ENCODE measurements around the gene GABRB2. TPM values are rescaled to one million over a fixed set of nuclear protein-coding genes. Genes with fewer than 3 reads are reported as not detected.

GABRB2 gene
- polyA plus RNA-seq, 4 donors: 1.2 to 1.8 (median 1.7) TPM

- DNase-seq (ENCODE audit: low read depth in 4 of 4, low spot score in 2 of 4): no peak
Measured at GRCh38 chr5:161391724-161392123, 154.8 kb downstream of the GABRB2 start.

- DNase-seq (ENCODE audit: low read depth in 4 of 4, low spot score in 2 of 4): no peak
Measured at GRCh38 chr5:161391016-161391415, 155.5 kb downstream of the GABRB2 start.

DNA sequence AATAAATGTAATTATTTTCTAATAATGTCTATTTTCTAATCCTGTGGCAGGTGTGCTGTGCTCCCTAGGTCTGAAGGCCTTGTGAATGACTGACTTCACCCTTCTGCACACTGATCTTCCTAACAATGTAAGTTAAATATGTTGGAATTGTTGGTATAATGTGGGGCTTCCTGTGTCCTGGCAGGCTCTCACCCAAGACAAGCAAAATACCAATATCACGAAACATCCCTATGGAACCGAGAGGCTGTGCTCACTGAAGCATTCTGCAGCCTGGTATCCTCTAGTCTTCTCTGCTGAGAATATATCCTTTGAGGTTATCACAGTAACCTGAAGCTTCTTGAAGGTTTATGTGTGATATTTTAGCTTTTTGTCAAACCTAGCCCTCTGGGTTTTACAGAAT lies 159.4 kb downstream of the GABRB2 start:
- no peak for DNase-seq (ENCODE audit: low read depth in 4 of 4, low spot score in 2 of 4)

DNA sequence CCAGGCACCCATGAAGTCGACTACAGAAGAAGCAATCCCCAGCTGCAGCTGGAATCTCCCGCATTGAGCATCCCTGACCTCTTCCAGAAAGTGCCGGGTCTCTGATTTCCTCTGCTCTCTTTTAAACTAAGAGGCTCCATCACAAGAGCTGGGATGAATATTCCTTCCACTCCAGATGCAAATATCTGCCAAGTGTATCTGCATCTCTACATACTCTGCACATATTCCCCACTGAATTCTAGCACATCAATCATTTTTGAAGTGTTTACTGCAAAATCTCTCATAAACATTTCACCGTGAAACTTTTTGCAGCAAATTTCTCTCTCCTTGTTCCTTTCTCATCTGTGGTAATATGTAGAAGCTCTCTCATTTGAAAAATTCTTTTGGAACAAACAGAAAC lies 161.5 kb downstream of the GABRB2 start:
- no peak for DNase-seq (ENCODE audit: low read depth in 4 of 4, low spot score in 2 of 4)

DNA sequence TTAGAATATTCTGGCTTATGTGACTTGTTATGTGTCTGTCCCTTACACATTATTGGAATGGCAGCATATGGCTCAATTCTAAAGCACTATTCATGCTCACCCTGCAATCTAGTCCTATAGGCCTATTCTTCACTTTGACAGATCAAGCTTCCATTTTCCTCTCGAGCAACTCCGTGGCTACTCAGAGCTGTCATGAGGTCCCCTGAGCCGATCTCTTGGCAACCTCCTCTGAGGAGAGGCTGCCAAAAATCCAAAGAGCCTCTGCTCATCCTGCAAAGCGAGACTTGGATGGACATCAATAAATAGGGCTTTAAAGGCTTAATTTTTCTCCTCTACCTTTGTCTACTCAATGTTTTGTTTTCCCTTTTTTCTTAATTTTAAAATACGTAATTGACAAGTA lies 163.8 kb downstream of the GABRB2 start:
- no peak for DNase-seq (ENCODE audit: low read depth in 4 of 4, low spot score in 2 of 4)

DNA sequence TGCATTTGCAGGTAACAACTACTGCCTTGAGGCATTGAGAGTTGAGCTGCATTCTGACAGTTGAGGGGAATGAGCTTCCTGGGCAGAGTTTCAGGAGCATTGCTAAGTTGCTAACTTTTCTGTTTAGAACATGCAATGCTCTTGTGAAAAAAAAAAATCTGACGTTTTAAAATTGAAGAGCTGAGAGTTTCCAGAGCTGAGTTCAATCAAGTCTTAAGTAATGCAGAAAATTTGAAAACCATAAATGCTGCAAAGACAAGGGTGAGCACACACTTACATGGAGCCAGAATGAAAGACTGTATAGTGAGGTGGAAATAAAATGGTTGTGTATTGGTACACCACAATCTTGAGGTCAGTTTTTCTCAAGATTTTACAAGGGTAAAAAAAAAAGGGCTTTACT lies 166.0 kb downstream of the GABRB2 start:
- no peak for DNase-seq (ENCODE audit: low read depth in 4 of 4, low spot score in 2 of 4)

DNA sequence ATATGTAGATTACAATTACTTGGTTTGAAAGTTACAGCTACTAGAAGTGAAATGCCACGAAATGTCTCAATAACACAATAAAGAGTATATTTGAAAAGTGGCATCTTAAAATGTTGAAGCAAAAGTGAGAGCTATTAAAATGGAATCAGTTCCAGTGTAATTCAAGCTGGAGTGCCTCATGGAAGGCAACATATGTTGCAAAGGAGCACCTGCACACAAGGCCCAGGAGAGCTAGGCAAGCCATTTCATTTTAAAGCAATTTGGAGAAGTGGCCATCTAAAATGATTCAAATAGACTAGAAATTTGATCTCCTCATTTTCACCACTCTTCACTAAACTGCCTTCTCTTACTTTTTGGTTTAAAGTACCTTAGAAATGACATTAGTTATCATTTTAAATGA lies 167.8 kb downstream of the GABRB2 start:
- no peak for DNase-seq (ENCODE audit: low read depth in 4 of 4, low spot score in 2 of 4)

DNA sequence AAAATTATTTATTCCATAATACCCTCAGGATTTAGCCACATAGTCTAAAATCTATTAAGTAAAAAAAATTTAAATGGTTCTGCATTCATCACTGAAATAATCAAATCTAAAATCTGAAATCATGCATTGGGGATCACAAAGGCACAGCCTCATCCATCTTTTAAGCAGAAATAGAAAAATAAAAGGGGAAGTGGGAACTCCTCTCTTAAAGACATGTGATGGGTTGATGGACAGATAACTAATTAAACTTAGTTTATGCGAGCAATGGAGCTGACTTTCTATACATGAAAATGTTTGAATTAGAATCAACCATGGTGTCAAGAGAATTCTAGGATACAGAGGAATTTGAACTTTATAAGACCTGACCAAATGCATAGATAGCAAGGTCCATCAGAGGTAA lies 170.5 kb downstream of the GABRB2 start:
- DNase-seq (ENCODE audit: low read depth in 4 of 4, low spot score in 2 of 4): no peak

- no peak for DNase-seq (ENCODE audit: low read depth in 4 of 4, low spot score in 2 of 4)
Measured at GRCh38 chr5:161373345-161373707, 173.2 kb downstream of the GABRB2 start.

DNA sequence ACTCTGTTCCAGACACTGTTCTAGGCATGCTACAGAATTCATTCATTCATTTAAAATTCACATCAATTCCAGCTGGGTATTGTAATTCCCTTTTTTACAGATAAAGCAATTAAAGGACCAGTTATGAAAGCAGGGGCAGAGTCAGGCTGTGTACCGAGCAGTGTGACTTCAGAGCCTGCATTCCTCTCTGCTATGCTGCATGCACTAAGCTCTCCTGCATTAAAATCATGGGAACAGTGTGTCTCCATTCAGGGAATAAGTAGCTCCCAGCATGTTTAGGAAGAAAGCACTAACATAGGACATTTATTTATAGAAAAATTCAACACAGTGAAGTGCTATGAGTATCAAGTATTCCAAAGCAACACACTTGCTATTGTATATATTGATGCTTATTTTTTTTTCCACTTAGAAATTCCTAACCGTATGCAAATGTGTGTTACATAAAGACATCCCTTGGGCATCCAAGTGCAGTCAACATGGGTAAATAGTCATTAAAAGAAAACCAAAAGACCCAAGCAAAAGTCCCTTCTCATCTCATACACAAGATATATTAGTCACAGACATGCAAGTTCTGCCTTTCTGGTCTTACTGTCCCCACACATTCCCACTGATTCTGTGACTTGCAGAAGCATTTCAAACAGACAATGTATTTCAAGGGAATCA lies 173.7 kb downstream of the GABRB2 start:
- DNase-seq (ENCODE audit: low read depth in 4 of 4, low spot score in 2 of 4): no peak

GRCh38 chr5:161369022-161369421 lies 177.5 kb downstream of the GABRB2 start:
- DNase-seq (ENCODE audit: low read depth in 4 of 4, low spot score in 2 of 4): no peak

DNA sequence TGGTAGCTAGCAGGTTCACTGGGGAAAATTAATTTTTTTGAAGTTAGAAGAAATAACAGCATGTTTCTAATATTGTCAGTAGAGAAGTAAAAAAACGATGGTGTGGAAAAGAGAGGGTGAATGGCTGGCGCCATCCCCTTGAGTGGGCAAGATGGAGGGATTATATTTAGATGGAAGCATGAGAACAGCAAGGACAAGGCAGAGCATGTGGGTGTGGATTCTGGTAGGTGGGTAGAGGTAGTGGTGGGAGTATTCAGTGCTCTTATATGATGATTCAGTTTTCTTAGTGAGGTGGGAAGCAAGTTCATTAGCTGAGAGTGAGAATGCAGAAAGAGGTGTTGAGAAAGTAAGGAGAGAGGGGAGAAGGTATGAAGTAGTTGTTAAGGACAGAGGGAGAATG lies 188.1 kb downstream of the GABRB2 start:
- no peak for DNase-seq (ENCODE audit: low read depth in 4 of 4, low spot score in 2 of 4)

DNA sequence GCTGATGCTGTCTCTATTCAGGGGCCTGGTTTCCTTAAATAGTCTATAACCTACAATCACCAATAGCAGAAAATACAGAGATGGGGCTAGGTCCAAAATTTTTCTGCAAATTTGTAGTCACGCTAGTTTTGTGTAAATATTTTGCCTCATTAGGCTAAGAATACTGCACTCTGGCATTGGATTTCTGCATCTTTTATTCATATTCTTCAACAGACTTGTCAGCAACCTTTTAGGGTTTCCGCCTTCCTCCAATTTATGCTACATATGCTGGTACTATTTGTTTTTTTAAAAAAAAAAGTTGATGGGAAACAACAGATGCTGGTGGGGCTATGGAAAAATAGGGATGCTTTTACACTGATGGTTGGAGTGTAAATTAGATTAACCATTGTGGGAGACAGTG lies 202.3 kb downstream of the GABRB2 start:
- DNase-seq (ENCODE audit: low read depth in 4 of 4, low spot score in 2 of 4): no peak

- no peak for DNase-seq (ENCODE audit: low read depth in 4 of 4, low spot score in 2 of 4)
Measured at GRCh38 chr5:161342886-161343285, 203.6 kb downstream of the GABRB2 start.

- no peak for DNase-seq (ENCODE audit: low read depth in 4 of 4, low spot score in 2 of 4)
Measured at GRCh38 chr5:161340012-161340411, 206.5 kb downstream of the GABRB2 start.

- no peak for DNase-seq (ENCODE audit: low read depth in 4 of 4, low spot score in 2 of 4)
Measured at GRCh38 chr5:161333194-161333880, 213.2 kb downstream of the GABRB2 start.

- DNase-seq (ENCODE audit: low read depth in 4 of 4, low spot score in 2 of 4): no peak
Measured at GRCh38 chr5:161332343-161332742, 214.2 kb downstream of the GABRB2 start.

DNA sequence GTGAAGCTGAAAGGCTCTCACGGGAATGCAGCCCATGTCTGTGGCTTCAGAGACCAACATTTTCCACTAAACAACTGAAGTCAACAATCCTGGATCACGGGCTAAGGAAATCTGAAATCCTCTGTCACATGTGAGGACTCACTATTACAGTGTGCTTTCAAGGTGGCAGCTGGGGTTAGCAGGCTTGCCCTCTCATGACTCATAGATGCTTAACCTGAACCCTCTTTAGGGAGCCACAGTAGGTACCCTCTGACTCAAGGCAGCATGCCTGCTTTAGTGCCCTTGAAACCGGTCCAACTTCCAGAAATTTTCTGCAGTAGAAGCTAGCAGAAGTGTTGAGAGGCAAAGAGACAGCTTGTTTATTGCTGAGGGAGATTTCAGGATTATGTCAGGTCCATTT lies 232.5 kb downstream of the GABRB2 start:
- DNase-seq (ENCODE audit: low read depth in 4 of 4, low spot score in 2 of 4): no peak

DNA sequence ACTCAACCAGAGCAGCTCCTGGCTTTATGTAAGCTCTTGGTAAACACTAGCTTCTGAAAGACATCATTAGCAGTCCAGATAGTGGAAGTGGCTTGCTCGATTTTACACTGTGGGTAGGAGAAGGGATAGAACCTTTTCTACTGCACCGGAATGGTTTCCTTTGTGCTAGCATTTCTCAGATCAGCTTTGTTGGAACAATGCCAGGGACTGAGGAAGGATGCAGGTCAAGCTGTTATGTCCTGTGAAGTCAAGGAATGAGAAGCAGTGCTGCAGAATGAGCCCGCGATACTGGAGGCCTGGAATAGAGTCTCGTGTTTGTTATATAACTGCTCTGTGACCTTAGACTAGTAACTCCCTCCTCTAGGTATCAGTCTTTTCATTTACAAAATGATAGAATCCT lies 233.6 kb downstream of the GABRB2 start:
- DNase-seq (ENCODE audit: low read depth in 4 of 4, low spot score in 2 of 4): no peak

DNA sequence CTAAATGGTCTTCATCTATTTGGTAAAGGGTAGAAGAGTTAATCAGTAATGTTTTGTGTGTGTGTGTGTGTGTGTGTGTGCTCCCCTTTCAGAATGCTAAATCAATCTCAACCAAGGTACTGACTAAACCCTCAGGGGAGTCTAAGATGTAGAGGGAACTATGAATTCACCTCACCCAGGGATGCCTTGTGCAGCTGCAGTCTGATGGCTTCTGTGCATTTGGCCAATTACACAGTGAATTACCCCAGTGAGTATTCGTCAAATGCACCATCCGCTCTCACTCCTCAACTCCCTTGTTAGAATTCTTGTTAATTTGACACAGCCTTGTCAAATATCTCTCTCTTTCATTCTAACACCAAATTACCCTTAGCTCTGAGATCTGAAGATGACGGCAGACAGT lies 234.6 kb downstream of the GABRB2 start:
- no peak for DNase-seq (ENCODE audit: low read depth in 4 of 4, low spot score in 2 of 4)

DNA sequence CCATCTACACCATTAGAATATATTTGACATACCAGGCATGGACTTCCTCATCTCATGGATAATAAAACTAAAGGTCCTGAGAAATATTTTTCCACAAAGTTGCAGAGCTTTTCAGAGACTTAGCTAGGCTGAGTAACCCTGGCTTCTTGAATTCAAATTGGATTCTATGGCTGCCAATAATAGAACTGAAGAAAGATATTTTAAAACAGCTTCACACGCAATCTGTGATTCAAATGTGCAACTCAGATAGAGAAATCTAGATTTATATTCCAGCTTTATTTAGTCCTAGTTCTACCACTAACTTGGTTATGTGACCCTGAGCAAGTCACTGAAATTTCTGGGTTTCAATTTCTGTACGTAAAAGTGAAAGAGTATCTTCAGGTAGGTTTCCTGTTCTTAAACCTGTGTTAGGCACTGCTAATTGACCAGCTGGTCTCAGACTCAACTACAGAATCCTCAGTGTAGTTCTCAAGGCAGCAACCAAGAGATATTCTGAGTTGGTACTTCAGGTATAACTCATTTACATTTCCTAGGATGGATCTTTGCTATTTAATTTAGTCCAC lies 235.3 kb downstream of the GABRB2 start:
- no peak for DNase-seq (ENCODE audit: low read depth in 4 of 4, low spot score in 2 of 4)

DNA sequence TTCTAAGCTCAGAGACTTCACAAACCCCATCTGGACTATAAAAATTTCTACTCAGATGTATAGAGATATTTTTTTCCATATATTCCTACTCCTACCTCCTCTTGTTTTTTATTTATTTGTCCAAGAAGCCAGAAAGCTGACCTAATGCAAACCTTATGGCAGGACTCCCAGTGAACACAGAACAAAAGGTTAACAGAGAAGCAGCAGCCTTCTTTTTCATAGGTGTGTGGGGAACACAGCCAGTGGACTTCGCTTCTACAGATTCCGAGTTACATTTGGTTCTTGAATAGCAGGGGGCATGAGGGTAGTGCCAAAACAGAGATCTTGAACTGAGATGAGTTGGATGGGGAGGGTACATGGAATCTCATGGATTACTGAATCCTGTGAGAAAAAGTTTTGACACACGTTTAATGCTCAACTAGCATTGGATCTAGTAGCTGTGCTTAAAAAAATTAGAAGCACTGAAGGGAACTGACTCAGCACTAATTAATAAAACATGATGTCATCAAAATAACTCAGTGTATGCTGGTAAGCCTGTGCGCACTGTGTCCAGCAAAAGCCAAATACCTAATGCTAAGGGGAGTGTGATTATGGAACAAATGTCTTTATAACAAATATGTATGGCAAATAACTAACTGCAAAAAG lies 240.1 kb downstream of the GABRB2 start:
- DNase-seq (ENCODE audit: low read depth in 4 of 4, low spot score in 2 of 4): no peak

All from left renal cortex interstitium (tissue), 4 donors.